Hair follicle dermal papilla cell (primary cell): Measurements from ENCODE around the gene SLC25A3. TPM values are rescaled to one million over a fixed set of nuclear protein-coding genes. Genes with fewer than 3 reads are reported as not detected.

Source experiments
- small RNA-seq: library from RNA; depleted of rRNA; stranded (forward); fragments of <200 nt; gene quantifications from one replicate; pipeline ENCODE3, GENCODE V24; 2012
- total RNA-seq: library from RNA; depleted of rRNA; stranded (reverse); fragments of >200 nt; gene quantifications from 2 replicates; pipeline ENCODE4 v1.2.3, GENCODE V29; 2012

SLC25A3 gene
- 675 and 971 TPM in 2 replicates for total RNA-seq

GRCh38 chr12:98593351-98594049 is at the start of gene SLC25A3:
Gene SLC25A3, plus strand, starts transcription at chr12:98593686. Its CDS starts 293 bp downstream, at chr12:98593979.

GRCh38 chr12:98644712-98645571 is 51.5 kb downstream of the SLC25A3 start, which contains the start of the genes APAF1 and IKBIP:
Gene APAF1, plus strand, starts transcription at chr12:98645290. Its CDS starts 3,070 bp downstream, at chr12:98648360.
Gene IKBIP, minus strand, starts transcription at chr12:98644788. Its CDS starts 87 bp downstream, at chr12:98644701.

Small RNA genes within 50 kb of the gene (small RNA-seq; reads per million reads assigned to genes)
- gene SNORA53: 97.6 reads per million, percentile 98 among the genes with 10 or more reads in this experiment

Other genes with a start within 250 kb of the SLC25A3 start
- 31.1 and 43.8 TPM in 2 replicates for gene TMPO, start 78.1 kb upstream of the SLC25A3 start, total RNA-seq
- gene IKBIP, start 51.1 kb downstream of the SLC25A3 start, total RNA-seq: 39.7 and 47.1 TPM in 2 replicates
- gene APAF1, start 51.6 kb downstream of the SLC25A3 start, total RNA-seq: 12.8 and 17.8 TPM in 2 replicates